RWPE2 (cell line): ENCODE results near the gene TMEM131.

Experiments
- ATAC-seq: fragments of 200-7000 bp; cut with Tn5 transposase; 3 replicates; pipeline ENCODE4 v1.9.1; 2021; ENCODE audit warnings: low read depth
- DNase-seq: peaks from one replicate; pipeline ENCODE4 v3.0.0-alpha.2; 2020; ENCODE audit warnings: low spot score
- H3K27ac ChIP-seq: fragments of 450-650 bp; 2 replicates; pipeline ENCODE4 v1.5.1; 2017; ENCODE audit warnings: mild to moderate bottlenecking; ENCODE audit not compliant: poor library complexity, severe bottlenecking
- H3K27me3 ChIP-seq: fragments of 250-450 bp; sonication (Bioruptor Pico); 2 replicates; pipeline ENCODE4 v1.5.1; 2021; ENCODE audit warnings: mild to moderate bottlenecking, moderate library complexity; ENCODE audit not compliant: insufficient read depth, poor library complexity, severe bottlenecking
- H3K36me3 ChIP-seq: fragments of 250-450 bp; sonication (Bioruptor Pico); 2 replicates; pipeline ENCODE4 v1.5.1; 2020; ENCODE audit warnings: low read depth, mild to moderate bottlenecking, moderate library complexity
- H3K4me1 ChIP-seq: fragments of 250-450 bp; sonication (Bioruptor Pico); 2 replicates; pipeline ENCODE4 v1.5.1; 2021; ENCODE audit warnings: mild to moderate bottlenecking, moderate library complexity; ENCODE audit not compliant: insufficient read depth, poor library complexity, severe bottlenecking
- H3K4me3 ChIP-seq: fragments of 250-450 bp; sonication (Bioruptor Pico); 2 replicates; pipeline ENCODE4 v1.5.1; 2021; ENCODE audit warnings: mild to moderate bottlenecking, moderate library complexity; ENCODE audit not compliant: severe bottlenecking
- H3K9me3 ChIP-seq: fragments of 250-450 bp; sonication (Bioruptor Pico); 2 replicates; pipeline ENCODE4 v1.5.1; 2021; ENCODE audit warnings: mild to moderate bottlenecking, moderate library complexity; ENCODE audit not compliant: severe bottlenecking
- TF ChIP-seq, protein P1 (sequence below): fragments of 450-650 bp; IDR thresholded peaks from one replicate; pipeline ENCODE4 v1.5.1; 2017; ENCODE audit warnings: mild to moderate bottlenecking, moderate library complexity; ENCODE audit not compliant: poor library complexity, severe bottlenecking

TMEM131 gene

DNA sequence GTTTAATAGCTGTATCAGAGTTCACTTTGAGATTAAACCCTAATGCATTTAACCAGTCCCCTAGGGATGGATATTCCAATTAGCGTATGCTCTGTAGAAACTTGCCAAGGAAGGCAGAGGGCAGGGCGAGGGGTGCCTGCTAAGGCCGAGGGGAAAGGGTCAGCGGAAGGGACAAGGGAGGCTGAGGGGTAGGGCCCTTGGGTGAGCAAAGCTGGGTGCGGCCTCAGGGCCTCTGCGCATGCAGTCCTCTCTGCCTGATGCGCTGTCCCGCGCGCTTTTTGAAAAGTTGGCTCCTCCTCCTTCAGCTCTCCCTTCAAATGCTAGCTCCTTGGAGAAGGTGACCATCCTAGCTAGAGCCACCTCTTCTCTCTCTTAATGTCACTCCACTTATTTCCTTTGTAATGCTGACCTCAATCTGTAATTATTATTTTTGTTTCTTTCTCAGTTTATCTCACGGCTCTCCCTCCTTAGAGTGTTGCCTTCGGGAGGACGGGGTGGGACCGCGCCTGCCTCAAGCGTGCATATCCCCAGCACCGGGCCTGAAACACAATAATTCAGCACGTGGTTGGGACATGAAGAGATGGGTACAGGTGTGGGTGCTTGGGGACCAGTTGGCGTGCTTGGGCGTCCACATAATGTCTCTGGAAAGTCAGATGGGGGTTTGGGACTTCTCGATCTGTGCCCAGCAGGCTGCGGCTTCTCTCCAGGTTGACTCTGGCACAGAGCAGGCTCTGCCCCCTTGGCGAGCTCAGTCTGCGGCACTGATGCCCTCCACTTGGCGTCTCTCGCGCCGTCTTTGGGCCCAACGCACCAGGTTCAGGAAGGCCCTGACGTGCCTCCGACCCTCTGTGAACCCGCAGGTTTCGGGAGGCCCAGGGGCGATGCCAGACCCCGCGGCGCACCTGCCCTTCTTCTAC, 272.3 kb downstream of the TMEM131 start:
- Histone ChIP-seq H3K9me3 (no peaks in the 10 kb centered on the region), H3K27ac (no peak overlapping the region), H3K4me1 (peaks cover 2% of the 10 kb centered on the region), H3K4me3 (no peak overlapping the region), H3K27me3 (peaks cover 11% of the 10 kb centered on the region), H3K36me3 (no peaks in the 10 kb centered on the region)
- ATAC-seq (no peak), DNase-seq (peak; percentile 51)
- TF ChIP-seq, protein P1, sequence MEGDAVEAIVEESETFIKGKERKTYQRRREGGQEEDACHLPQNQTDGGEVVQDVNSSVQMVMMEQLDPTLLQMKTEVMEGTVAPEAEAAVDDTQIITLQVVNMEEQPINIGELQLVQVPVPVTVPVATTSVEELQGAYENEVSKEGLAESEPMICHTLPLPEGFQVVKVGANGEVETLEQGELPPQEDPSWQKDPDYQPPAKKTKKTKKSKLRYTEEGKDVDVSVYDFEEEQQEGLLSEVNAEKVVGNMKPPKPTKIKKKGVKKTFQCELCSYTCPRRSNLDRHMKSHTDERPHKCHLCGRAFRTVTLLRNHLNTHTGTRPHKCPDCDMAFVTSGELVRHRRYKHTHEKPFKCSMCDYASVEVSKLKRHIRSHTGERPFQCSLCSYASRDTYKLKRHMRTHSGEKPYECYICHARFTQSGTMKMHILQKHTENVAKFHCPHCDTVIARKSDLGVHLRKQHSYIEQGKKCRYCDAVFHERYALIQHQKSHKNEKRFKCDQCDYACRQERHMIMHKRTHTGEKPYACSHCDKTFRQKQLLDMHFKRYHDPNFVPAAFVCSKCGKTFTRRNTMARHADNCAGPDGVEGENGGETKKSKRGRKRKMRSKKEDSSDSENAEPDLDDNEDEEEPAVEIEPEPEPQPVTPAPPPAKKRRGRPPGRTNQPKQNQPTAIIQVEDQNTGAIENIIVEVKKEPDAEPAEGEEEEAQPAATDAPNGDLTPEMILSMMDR, result no peak

DNA sequence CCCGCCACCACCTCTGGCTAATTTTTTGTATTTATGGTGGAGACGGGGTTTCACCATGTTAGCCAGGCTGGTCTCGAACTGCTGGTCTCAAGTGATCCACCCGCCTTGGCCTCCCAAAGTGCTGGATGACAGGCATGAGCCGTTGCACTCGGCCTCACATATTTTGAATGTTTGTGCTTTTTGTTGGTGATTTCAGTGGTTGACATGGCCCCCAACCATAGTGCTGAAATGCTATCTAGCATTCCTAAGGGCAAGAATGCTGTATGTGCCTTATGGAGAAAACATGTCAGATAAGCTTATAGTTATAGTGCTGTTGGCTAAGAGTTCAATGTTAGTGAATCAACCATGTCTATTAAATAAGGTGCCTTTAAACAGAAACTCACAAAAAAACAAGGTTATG, 273.5 kb downstream of the TMEM131 start:
- no peaks in the 10 kb centered on the region for H3K9me3 ChIP-seq
- H3K36me3 ChIP-seq, result no peaks in the 10 kb centered on the region

DNA sequence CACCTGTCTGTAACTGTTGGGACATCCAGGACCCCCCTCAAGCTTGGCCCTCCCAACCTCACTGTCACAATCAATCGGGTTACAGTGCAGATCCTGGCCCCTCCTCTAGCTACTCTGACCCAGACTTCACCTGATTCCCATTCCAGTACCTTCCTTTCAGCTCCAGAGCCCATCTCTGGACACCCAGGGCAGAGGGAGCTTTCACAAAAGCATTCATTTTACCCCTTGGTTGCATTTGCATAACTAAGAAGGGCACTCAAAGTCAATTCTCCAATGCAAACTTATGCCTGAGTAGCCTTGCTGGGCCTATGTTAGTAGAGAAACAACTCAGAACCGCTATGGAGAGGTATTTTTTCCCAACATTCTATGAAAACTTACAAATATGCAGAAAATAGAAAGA, 275.0 kb downstream of the TMEM131 start:
- H3K4me3 ChIP-seq, result no peak overlapping the region
- no peaks in the 10 kb centered on the region for H3K4me1 ChIP-seq
- no peaks in the 10 kb centered on the region for H3K9me3 ChIP-seq
- H3K36me3 ChIP-seq, result no peaks in the 10 kb centered on the region
- no peak overlapping the region for H3K27ac ChIP-seq
- TF ChIP-seq, protein P1, result no peak
- no peak for DNase-seq
- ATAC-seq, result no peak
- H3K27me3 ChIP-seq, result peaks cover 11% of the 10 kb centered on the region

More for the DNA sequence above, 273.5 kb downstream of the TMEM131 start:
- H3K4me1 ChIP-seq, result no peaks in the 10 kb centered on the region
- no peak overlapping the region for H3K27ac ChIP-seq
- peaks cover 11% of the 10 kb centered on the region for H3K27me3 ChIP-seq
- no peak overlapping the region for H3K4me3 ChIP-seq
- TF ChIP-seq, protein P1, result no peak
- DNase-seq (no peak), ATAC-seq (no peak)

GRCh38 chr2:97719362-97720155, 276.2 kb downstream of the TMEM131 start:
- Histone ChIP-seq H3K27me3 (peaks cover 11% of the 10 kb centered on the region), H3K4me3 (no peak overlapping the region), H3K4me1 (no peaks in the 10 kb centered on the region), H3K36me3 (no peaks in the 10 kb centered on the region), H3K9me3 (no peaks in the 10 kb centered on the region), H3K27ac (no peak overlapping the region)
- ATAC-seq, result no peak
- peak; percentile 26 for DNase-seq
- TF ChIP-seq, protein P1, result no peak
